GM12874 (cell line): ENCODE data around the gene MIEF1.

Source experiments
- CTCF ChIP-seq: IDR thresholded peaks from 2 replicates; pipeline ENCODE4 v1.5.1; 2011; ENCODE audit warnings: low read depth, mild to moderate bottlenecking, control low read depth, low read length, moderate library complexity; ENCODE audit not compliant: insufficient read depth

Gene MIEF1

GRCh38 chr22:39553429-39553828, 51.3 kb downstream of the MIEF1 start:
- no peak for TF ChIP-seq CTCF

GRCh38 chr22:39554151-39554550, 52.1 kb downstream of the MIEF1 start:
- TF ChIP-seq CTCF = no peak

- no peak for TF ChIP-seq CTCF
Observed at GRCh38 chr22:39556970-39557841, 55.1 kb downstream of the MIEF1 start.

- no peak for TF ChIP-seq CTCF
Observed at GRCh38 chr22:39558254-39558727, 56.2 kb downstream of the MIEF1 start.

- no peak for TF ChIP-seq CTCF
Observed at GRCh38 chr22:39558950-39559349, 56.9 kb downstream of the MIEF1 start.

GRCh38 chr22:39559456-39560105, 57.5 kb downstream of the MIEF1 start:
- TF ChIP-seq CTCF = peak; percentile 68

- no peak for TF ChIP-seq CTCF
Observed at GRCh38 chr22:39560127-39560526, 58.0 kb downstream of the MIEF1 start.
